ENCODE data around the gene CHST8. TPM values are rescaled to one million over a fixed set of nuclear protein-coding genes. Genes with fewer than 3 reads are reported as not detected.

The CHST8 gene
- total RNA-seq, 2 donors from 2014 or later, result 1.6 to 3.8 TPM

DNA sequence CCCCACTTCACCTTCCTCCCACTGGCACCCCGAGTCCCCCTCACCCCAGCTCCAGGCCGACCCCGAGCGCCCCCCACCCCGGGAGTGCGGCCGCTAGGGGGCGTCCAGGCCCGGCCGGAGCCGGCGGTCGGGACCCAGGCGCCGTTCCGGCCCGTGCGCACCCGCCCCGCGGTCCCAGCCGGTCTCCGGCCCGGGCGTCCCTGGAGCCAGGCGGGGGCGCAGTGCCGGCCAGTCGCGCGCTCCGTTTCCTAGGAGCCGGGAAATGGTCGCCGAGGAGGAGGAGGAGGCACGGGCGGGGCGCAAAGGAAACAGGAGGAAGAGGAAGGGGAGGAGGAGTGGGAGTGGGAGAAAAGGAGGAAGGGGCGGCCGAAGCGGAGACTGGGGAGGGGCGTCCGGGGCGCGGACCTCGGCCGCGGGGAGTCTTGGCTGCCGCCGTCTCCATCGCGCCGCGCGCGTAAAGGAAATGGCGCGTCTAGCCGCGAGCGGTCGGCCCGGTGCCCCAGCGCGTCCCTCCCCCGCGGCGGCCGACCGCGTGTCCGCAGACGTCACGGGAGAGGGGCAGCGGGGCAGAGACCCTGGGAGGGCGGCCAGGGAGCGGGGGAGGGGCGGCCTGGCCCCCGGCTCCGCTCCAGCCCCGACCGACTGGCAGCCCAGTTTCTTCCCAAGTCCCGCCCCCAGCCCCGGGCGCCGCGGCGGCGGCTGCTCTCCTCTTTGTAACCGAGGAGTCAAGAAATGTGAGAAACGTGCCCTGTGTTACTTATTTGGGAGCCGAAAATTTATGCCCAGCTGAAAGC lies 173.8 kb downstream of the CHST8 start:
- WGBS, 2 experiments (ENCODE audit: insufficient coverage in 1 of 2, insufficient read length in 1 of 2), result 0% methylated on average over 12 to 92 of the region's 92 CpGs
- Histone ChIP-seq H3K9me3 (ENCODE audit: control insufficient read depth, low read length) (no peaks in the 10 kb centered on the region), H3K36me3 (ENCODE audit: control insufficient read depth, insufficient read depth, low read length) (peaks cover 15% of the 10 kb centered on the region), H3K9ac (ENCODE audit: extremely low read depth, low read length, poor library complexity, severe bottlenecking) (peak overlapping the region; percentile 73), H3K27me3 (ENCODE audit: control insufficient read depth, insufficient read depth, low read length, poor library complexity, severe bottlenecking) (no peaks in the 10 kb centered on the region), H3K4me1 (ENCODE audit: control insufficient read depth, insufficient read depth, low read length) (peaks cover 14% of the 10 kb centered on the region), H3K27ac (ENCODE audit: low read depth, low read length) (peak overlapping the region; percentile 98), H3K4me3 (ENCODE audit: low read length) (peak overlapping the region; percentile 85)
- TF ChIP-seq, protein P1, sequence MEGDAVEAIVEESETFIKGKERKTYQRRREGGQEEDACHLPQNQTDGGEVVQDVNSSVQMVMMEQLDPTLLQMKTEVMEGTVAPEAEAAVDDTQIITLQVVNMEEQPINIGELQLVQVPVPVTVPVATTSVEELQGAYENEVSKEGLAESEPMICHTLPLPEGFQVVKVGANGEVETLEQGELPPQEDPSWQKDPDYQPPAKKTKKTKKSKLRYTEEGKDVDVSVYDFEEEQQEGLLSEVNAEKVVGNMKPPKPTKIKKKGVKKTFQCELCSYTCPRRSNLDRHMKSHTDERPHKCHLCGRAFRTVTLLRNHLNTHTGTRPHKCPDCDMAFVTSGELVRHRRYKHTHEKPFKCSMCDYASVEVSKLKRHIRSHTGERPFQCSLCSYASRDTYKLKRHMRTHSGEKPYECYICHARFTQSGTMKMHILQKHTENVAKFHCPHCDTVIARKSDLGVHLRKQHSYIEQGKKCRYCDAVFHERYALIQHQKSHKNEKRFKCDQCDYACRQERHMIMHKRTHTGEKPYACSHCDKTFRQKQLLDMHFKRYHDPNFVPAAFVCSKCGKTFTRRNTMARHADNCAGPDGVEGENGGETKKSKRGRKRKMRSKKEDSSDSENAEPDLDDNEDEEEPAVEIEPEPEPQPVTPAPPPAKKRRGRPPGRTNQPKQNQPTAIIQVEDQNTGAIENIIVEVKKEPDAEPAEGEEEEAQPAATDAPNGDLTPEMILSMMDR (conservative IDR thresholded peaks at IDR 0.05), result peak; percentile 99
- H3K36me3 Mint-ChIP-seq (ENCODE audit: low read depth), result peaks cover 11% of the 10 kb centered on the region
- peaks cover 4% of the 10 kb centered on the region for H3K27me3 Mint-ChIP-seq (ENCODE audit: insufficient read depth)
- peak overlapping the region; percentile 84 for H3K4me3 Mint-ChIP-seq
- DNase-seq, result peak; percentile 95
- peaks cover 29% of the 10 kb centered on the region for H3K4me1 Mint-ChIP-seq
- H3K9me3 Mint-ChIP-seq, result no peaks in the 10 kb centered on the region
- H3K27ac Mint-ChIP-seq, result peak overlapping the region; percentile 88

DNA sequence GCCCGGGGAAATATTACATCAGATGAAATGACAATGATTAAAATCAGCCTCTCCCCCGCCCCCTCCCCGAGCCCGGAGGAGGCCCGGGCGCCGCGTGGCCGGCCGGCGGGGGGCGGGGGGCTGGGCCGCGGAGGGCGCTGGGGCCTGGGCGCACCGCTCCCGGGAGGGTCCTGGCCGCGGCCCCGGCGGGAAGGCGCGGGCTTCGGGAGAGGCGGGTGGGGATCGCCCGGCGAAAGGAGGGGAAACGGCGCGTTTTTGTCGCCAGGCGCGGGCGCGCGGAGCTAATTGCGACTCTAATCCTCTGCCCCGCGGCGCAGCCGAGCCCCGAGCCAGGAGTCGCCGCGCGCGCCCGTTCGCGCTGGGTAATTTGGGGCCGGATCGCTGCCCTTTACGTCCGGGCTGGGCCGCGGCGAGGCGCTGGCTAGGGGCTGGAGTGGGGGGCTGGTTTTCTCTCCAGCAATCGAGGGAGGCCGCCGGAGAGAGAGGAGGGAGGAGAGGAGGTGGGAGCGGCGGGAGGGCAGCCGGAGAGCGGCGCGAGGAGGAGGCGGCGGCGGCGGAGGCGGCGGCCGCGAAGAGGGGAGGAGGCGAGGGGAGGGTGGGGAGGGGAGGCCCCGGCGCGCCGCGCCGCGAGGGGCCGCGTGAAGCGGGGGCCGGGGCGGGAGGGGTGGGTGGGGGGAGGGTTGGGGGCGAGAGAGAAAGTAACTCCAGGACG lies 174.6 kb downstream of the CHST8 start, which contains the start of gene KCTD15:
Gene KCTD15, plus strand, starts transcription at position 707 of the 712 bp plus-strand sequence. CDS start 3,585 bp downstream, outside the sequence.
- Histone ChIP-seq H3K27me3 (ENCODE audit: control insufficient read depth, insufficient read depth, low read length, poor library complexity, severe bottlenecking) (no peaks in the 10 kb centered on the region), H3K36me3 (ENCODE audit: control insufficient read depth, insufficient read depth, low read length) (peaks cover 23% of the 10 kb centered on the region), H3K9me3 (ENCODE audit: control insufficient read depth, low read length) (no peaks in the 10 kb centered on the region), H3K27ac (ENCODE audit: low read depth, low read length) (peak within 1 kb of the TSS; percentile 98), H3K4me3 (ENCODE audit: low read length) (peak within 1 kb of the TSS; percentile 91), H3K9ac (ENCODE audit: extremely low read depth, low read length, poor library complexity, severe bottlenecking) (peak within 1 kb of the TSS; percentile 75), H3K4me1 (ENCODE audit: control insufficient read depth, insufficient read depth, low read length) (peaks cover 19% of the 10 kb centered on the region)
- Mint-ChIP-seq H3K36me3 (ENCODE audit: low read depth) (peaks cover 18% of the 10 kb centered on the region), H3K9me3 (no peaks in the 10 kb centered on the region), H3K27me3 (ENCODE audit: insufficient read depth) (peaks cover 4% of the 10 kb centered on the region), H3K4me3 (peak within 1 kb of the TSS; percentile 84), H3K4me1 (peaks cover 36% of the 10 kb centered on the region), H3K27ac (peak within 1 kb of the TSS; percentile 93)
- TF ChIP-seq, protein P1 (conservative IDR thresholded peaks at IDR 0.05), result no peak
- WGBS, 2 experiments (ENCODE audit: insufficient coverage in 1 of 2, insufficient read length in 1 of 2), result 0% methylated on average over 64 of the region's 92 CpGs; no CpG with 5 or more reads in 1 of the 2 experiments
- DNase-seq, result peak; percentile 83

DNA sequence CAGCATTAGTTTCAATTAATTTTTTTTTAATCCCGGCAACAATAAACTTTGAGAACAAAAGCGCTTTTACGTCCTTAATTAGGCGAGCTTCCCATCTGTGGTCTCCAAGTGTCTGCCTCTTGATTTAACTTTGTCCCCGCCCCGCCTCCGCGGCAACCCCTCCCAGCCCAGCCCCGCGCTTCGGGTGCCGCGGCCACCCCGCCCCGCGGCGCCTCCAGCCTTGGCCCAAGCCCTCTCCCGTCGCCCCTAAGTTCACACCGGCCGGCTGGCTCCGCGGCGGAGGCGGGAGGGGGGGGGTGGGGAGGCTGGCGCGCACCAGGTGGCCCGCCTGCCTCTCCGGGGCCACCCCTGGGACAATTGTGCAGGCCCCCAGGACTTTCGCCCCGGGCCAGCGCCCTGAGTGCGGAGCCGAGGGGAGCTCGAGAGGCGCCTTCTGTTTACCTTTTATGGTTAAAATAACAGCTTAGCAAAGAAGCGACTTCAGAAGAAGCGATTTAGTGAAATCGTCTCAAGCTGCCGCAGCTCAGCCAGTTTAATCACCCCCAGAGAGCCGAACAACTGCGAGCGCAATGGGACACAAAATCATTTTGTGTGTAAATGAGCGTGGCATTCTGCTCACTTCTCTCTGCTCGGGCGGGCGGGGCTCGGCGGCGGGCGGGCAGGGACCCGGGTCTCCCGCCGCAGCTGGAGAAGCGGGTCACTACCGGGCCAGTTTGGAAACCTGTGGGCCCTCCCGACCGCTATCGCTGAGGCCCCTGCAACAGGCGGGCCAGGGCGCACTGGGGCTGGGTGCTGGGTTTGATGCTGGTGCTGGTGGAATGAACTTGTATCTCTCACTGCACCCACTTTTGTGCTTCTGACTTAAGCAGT lies 176.3 kb downstream of the CHST8 start:
- H3K9me3 ChIP-seq (ENCODE audit: control insufficient read depth, low read length), result no peaks in the 10 kb centered on the region
- Mint-ChIP-seq H3K27ac (peak overlapping the region; percentile 94), H3K4me1 (peaks cover 33% of the 10 kb centered on the region), H3K27me3 (ENCODE audit: insufficient read depth) (peaks cover 4% of the 10 kb centered on the region), H3K4me3 (peak overlapping the region; percentile 84), H3K9me3 (no peaks in the 10 kb centered on the region), H3K36me3 (ENCODE audit: low read depth) (peaks cover 31% of the 10 kb centered on the region)
- peak overlapping the region; percentile 75 for H3K9ac ChIP-seq (ENCODE audit: extremely low read depth, low read length, poor library complexity, severe bottlenecking)
- 0 to 1% methylated on average over 27 to 50 of the region's 61 CpGs for WGBS, 2 experiments (ENCODE audit: insufficient coverage in 1 of 2, insufficient read length in 1 of 2)
- peaks cover 38% of the 10 kb centered on the region for H3K36me3 ChIP-seq (ENCODE audit: control insufficient read depth, insufficient read depth, low read length)
- no peaks in the 10 kb centered on the region for H3K27me3 ChIP-seq (ENCODE audit: control insufficient read depth, insufficient read depth, low read length, poor library complexity, severe bottlenecking)
- peak overlapping the region; percentile 91 for H3K4me3 ChIP-seq (ENCODE audit: low read length)
- peak overlapping the region; percentile 93 for H3K27ac ChIP-seq (ENCODE audit: low read depth, low read length)
- peak; percentile 89 for DNase-seq
- H3K4me1 ChIP-seq (ENCODE audit: control insufficient read depth, insufficient read depth, low read length), result peaks cover 24% of the 10 kb centered on the region
- TF ChIP-seq, protein P1 (conservative IDR thresholded peaks at IDR 0.05), result peak; percentile 9

All from endodermal cell (in vitro differentiated cells).